Mesenchymal stem cell (in vitro differentiated cells and primary cell): ENCODE results near the gene CTSD.
A peak's percentile ranks its signal among the peaks of the same experiment; 100 is the strongest.

Experiments
- DNase-seq: peaks from one replicate; pipeline ENCODE4 v3.0.0-alpha.2; 2013
- H2AFZ ChIP-seq: one replicate; pipeline ENCODE4 v1.6.1; 2013; ENCODE audit warnings: low read depth, mild to moderate bottlenecking, control low read depth, inconsistent platforms, low read length, moderate library complexity
- H2AK5ac ChIP-seq: 2 replicates; pipeline ENCODE4 v1.6.1; 2013; ENCODE audit warnings: low read length, moderate library complexity, mild to moderate bottlenecking, inconsistent platforms; ENCODE audit not compliant: severe bottlenecking
- H2BK120ac ChIP-seq: one replicate; pipeline ENCODE4 v1.6.1; 2013; ENCODE audit warnings: low read depth, mild to moderate bottlenecking, inconsistent platforms, low read length, moderate library complexity
- H2BK12ac ChIP-seq, 2 experiments: one replicate each; pipeline ENCODE4 v1.6.1; 2013; ENCODE audit warnings: inconsistent platforms in 2 of 2, low read length in 2 of 2, mild to moderate bottlenecking in 2 of 2, moderate library complexity in 2 of 2, control low read depth in 1 of 2
- H2BK15ac ChIP-seq: one replicate; pipeline ENCODE4 v1.6.1; 2013; ENCODE audit warnings: mild to moderate bottlenecking, low read depth, inconsistent platforms; ENCODE audit not compliant: poor library complexity, severe bottlenecking
- H2BK5ac ChIP-seq: 2 replicates; pipeline ENCODE4 v1.6.1; 2013; ENCODE audit warnings: low read depth, mild to moderate bottlenecking, low read length, control low read depth, inconsistent platforms; ENCODE audit not compliant: poor library complexity, severe bottlenecking
- H3K14ac ChIP-seq, 2 experiments: one replicate each; pipeline ENCODE4 v1.6.1; 2013; ENCODE audit warnings: inconsistent platforms in 2 of 2, low read length in 2 of 2, control low read depth in 1 of 2, mild to moderate bottlenecking in 1 of 2, moderate library complexity in 1 of 2
- H3K18ac ChIP-seq, 2 experiments: one replicate each; pipeline ENCODE4 v1.6.1; 2013; ENCODE audit warnings: inconsistent platforms in 2 of 2, low read length in 2 of 2, control low read depth in 1 of 2, low read depth in 1 of 2, mild to moderate bottlenecking in 1 of 2
- H3K23ac ChIP-seq, 2 experiments: one replicate each; pipeline ENCODE4 v1.6.1; 2013; ENCODE audit warnings: inconsistent platforms in 2 of 2, low read length in 2 of 2, mild to moderate bottlenecking in 2 of 2, moderate library complexity in 2 of 2, control low read depth in 1 of 2
- H3K27ac ChIP-seq: 2 replicates; pipeline ENCODE4 v1.5.1; 2013; ENCODE audit warnings: mild to moderate bottlenecking, moderate library complexity, low read length, control low read depth, inconsistent platforms; ENCODE audit not compliant: poor library complexity, severe bottlenecking
- H3K27me3 ChIP-seq, 2 experiments: 2 replicates each; pipeline versions ENCODE4 v1.6.1 to v1.7.0; 2013; ENCODE audit warnings: low read length in 2 of 2, mild to moderate bottlenecking in 2 of 2, moderate library complexity in 2 of 2, control low read depth in 1 of 2, inconsistent platforms in 1 of 2; ENCODE audit not compliant: control insufficient read depth in 1 of 2, insufficient read depth in 1 of 2
- H3K36me3 ChIP-seq, 2 experiments: 2 replicates each; pipeline versions ENCODE4 v1.6.1 to v1.7.0; 2013; ENCODE audit warnings: low read length in 2 of 2, control low read depth in 1 of 2, inconsistent platforms in 1 of 2, low read depth in 1 of 2, mild to moderate bottlenecking in 1 of 2; ENCODE audit not compliant: insufficient read depth in 2 of 2, control insufficient read depth in 1 of 2
- H3K4ac ChIP-seq, 2 experiments: one replicate each; pipeline ENCODE4 v1.6.1; 2013; ENCODE audit warnings: inconsistent platforms in 2 of 2, low read length in 2 of 2, mild to moderate bottlenecking in 2 of 2, moderate library complexity in 2 of 2, control low read depth in 1 of 2, low read depth in 1 of 2
- H3K4me1 ChIP-seq: 2 replicates; pipeline ENCODE4 v1.6.1; 2013; ENCODE audit warnings: low read depth, low read length, control low read depth; ENCODE audit not compliant: control insufficient read depth, insufficient read depth
- H3K4me2 ChIP-seq: 2 replicates; pipeline ENCODE4 v1.6.1; 2013; ENCODE audit warnings: low read length, mild to moderate bottlenecking, inconsistent platforms; ENCODE audit not compliant: poor library complexity, severe bottlenecking
- H3K4me3 ChIP-seq, 2 experiments: 2 replicates each; pipeline versions ENCODE4 v1.5.1 to v1.7.0; 2013; ENCODE audit warnings: low read length in 2 of 2, mild to moderate bottlenecking in 2 of 2, control low read depth in 1 of 2, low read depth in 1 of 2; ENCODE audit not compliant: insufficient read depth in 1 of 2
- H3K79me1 ChIP-seq: replicated peaks from 2 replicates; pipeline ENCODE4 v1.6.1; 2013; ENCODE audit warnings: mild to moderate bottlenecking, control low read depth, low read length, inconsistent platforms; ENCODE audit not compliant: poor library complexity, severe bottlenecking
- H3K9ac ChIP-seq: 2 replicates; pipeline ENCODE4 v1.7.0; 2013; ENCODE audit warnings: mild to moderate bottlenecking, low read length, moderate library complexity
- H3K9me3 ChIP-seq: 2 replicates; pipeline ENCODE4 v1.7.0; 2013; ENCODE audit warnings: mild to moderate bottlenecking, low read length; ENCODE audit not compliant: control insufficient read depth
- H4K8ac ChIP-seq: one replicate; pipeline ENCODE4 v1.6.1; 2013; ENCODE audit warnings: inconsistent platforms, mild to moderate bottlenecking, low read length, moderate library complexity
- H4K91ac ChIP-seq: one replicate; pipeline ENCODE4 v1.6.1; 2013; ENCODE audit warnings: mild to moderate bottlenecking, low read length, inconsistent platforms
- WGBS: methylation state at CpG from one replicate; pipeline ENCODE4 v1.1.7; 2013; ENCODE audit warnings: mixed read lengths; 5-methylcytosine and 5-hydroxymethylcytosine counted together

Gene CTSD

DNA sequence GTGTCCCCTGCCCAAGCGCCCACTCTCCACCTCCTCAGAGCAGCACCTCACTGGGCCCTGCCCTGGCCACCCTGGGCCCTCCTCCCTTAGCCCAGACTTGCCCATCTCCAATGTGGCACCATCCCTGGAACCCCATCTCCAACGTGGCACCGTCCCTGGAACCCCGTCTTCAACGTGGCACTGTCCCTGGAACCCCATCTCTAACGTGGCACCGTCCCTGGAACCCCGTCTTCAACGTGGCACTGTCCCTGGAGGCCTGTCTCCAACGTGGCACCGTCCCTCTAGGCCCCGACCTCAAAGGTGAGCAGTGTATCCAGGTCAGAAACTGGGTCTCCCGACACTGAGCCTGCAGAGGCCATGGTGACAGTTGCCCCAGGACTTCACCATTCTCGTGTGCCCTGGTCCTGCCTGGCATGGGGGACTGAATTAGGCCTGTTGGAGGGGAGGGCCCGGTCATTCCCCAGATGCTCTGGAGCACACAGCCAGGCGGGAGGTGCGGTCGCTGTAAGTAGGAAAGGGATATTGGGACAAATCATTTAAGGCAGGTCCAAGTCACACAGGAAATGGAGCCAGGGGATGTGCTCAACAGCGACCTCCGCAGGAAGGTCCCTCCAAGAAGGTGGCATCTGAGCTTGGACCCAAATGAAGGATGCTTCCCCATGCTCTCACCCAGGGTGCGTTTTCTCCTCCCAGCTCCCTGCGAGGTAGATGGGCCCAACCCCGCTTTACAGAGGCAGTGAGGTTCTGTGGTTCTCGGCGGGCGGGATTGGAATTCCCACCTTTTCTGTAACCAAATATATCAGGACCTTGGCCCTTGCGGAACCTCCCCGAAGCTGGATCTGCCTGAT lies 2.4 kb upstream of the CTSD start:
- Histone ChIP-seq H2BK5ac (no peak overlapping the region), H3K27ac (no peak overlapping the region), H4K91ac (peak overlapping the region; percentile 75), H3K18ac (no peak overlapping the region), H2BK120ac (no peak overlapping the region), H3K4me1 (peaks cover 35% of the 10 kb centered on the region), H2AFZ (no peak overlapping the region), H3K4ac (peak overlapping the region in 1 of 2 experiments; percentile 41), H2BK15ac (peak overlapping the region; percentile 78), H3K4me2 (no peak overlapping the region), H3K14ac (no peak overlapping the region), H3K36me3 (peaks cover 6 to 9% of the 10 kb centered on the region in 2 experiments), H2AK5ac (no peak overlapping the region), H3K9me3 (no peaks in the 10 kb centered on the region), H2BK12ac (peak overlapping the region in 1 of 2 experiments; percentile 68), H3K4me3 (no peak overlapping the region), H3K9ac (no peak overlapping the region), H3K23ac (no peak overlapping the region), H3K27me3 (no peaks in the 10 kb centered on the region), H3K79me1 (peaks cover 20% of the 10 kb centered on the region), H4K8ac (no peak overlapping the region)
- WGBS: 87% methylated on average over 28 of the region's 28 CpGs
- DNase-seq: no peak

DNA sequence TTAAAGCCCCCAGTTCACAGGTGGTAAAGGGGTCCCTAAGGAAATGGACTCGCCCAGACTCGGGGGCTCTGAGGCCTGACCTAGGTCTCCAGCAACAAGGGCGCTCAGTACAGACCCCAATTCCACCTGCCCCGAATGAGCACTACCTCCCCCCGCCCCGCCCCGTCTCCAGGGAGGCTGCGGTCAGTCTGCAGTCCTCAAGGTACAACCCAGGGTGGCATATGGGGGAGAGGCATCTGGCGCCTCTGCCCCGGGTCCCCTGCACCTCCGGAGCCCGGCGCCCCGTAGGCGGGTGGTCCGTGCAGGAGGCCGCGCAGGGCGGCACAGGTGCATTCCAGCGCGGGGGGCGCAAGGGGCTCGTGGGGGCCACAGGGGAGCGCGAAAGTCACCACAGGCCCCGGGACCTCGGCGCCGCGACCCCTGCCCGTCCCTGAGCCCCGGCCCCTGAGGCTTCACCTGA lies 361 bp downstream of the CTSD start:
- Histone ChIP-seq H3K9ac (peak overlapping the region; percentile 85), H3K36me3 (peaks cover 30 to 36% of the 10 kb centered on the region in 2 experiments), H3K23ac (peak overlapping the region; percentile 54 to 79), H3K9me3 (no peaks in the 10 kb centered on the region), H3K4me3 (peak overlapping the region; percentile 89 to 94), H3K79me1 (peaks cover 33% of the 10 kb centered on the region), H3K4me2 (peak overlapping the region; percentile 84), H2AK5ac (no peak overlapping the region), H2BK120ac (peak overlapping the region; percentile 96), H4K8ac (peak overlapping the region; percentile 95), H3K27me3 (no peaks in the 10 kb centered on the region), H2AFZ (no peak overlapping the region), H3K27ac (no peak overlapping the region), H3K4ac (peak overlapping the region; percentile 73 to 96), H2BK5ac (peak overlapping the region; percentile 35), H2BK15ac (peak overlapping the region; percentile 67), H4K91ac (peak overlapping the region; percentile 96), H3K4me1 (peaks cover 55% of the 10 kb centered on the region), H3K14ac (peak overlapping the region; percentile 68 to 98), H2BK12ac (peak overlapping the region; percentile 22 to 71), H3K18ac (peak overlapping the region; percentile 88 to 94)
- no peak for DNase-seq
- WGBS: 5% methylated on average over 32 of the region's 32 CpGs

DNA sequence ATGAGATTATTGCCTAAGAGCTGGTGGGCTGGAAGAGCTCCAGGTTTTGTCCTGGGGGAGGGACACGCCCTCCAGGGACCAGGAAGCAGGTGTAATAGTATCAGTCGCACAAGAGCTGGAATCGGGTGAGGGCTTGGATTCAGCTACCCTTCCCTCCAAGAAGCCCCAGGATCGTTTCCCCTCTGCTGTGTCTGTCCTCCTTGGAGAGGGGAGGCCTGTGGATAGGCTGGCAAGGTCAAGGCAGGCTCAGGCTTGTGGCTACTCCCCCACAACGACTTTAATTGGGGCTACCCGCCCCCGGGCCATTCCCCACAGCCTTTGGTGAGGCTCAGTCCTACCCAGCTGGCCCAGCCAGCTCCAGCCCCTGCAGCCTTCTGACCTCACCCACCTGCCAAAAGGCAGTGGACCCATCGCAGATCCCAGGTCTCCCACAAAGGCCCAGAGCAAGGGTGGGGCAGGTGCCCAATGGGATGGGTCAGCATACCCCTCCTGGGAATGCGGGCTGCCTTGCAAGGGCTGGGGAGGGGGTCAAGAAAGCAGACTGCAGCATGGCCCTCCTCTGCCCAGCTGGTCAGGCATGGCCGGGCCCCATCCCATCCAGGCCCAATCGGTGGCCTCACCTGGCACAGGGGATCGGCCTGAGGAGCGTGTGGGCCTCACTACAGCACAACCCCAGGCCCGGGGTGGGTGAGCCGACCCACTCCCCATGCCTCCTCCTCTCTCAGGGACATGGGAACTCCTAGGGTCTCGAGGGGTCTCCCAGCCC lies 1.0 kb downstream of the CTSD start:
- H3K79me1 ChIP-seq: peaks cover 38% of the 10 kb centered on the region
- peak overlapping the region; percentile 87 for H4K91ac ChIP-seq
- H2AFZ ChIP-seq: no peak overlapping the region
- peak overlapping the region; percentile 96 for H2BK120ac ChIP-seq
- H2BK5ac ChIP-seq: no peak overlapping the region
- peak overlapping the region; percentile 73 to 96 for H3K4ac ChIP-seq
- H3K9me3 ChIP-seq: no peaks in the 10 kb centered on the region
- no peaks in the 10 kb centered on the region for H3K27me3 ChIP-seq
- peak overlapping the region; percentile 85 for H3K9ac ChIP-seq
- H3K18ac ChIP-seq: peak overlapping the region; percentile 70 to 88
- DNase-seq: no peak
- peak overlapping the region; percentile 37 for H2BK15ac ChIP-seq
- H3K4me3 ChIP-seq: peak overlapping the region; percentile 89 to 94
- H4K8ac ChIP-seq: peak overlapping the region; percentile 12
- H3K27ac ChIP-seq: no peak overlapping the region
- H3K4me1 ChIP-seq: peaks cover 60% of the 10 kb centered on the region
- peak overlapping the region in 1 of 2 experiments; percentile 95 for H2BK12ac ChIP-seq
- 67% methylated on average over 13 of the region's 16 CpGs for WGBS
- peaks cover 32 to 42% of the 10 kb centered on the region in 2 experiments for H3K36me3 ChIP-seq
- peak overlapping the region in 1 of 2 experiments; percentile 98 for H3K14ac ChIP-seq
- peak overlapping the region; percentile 63 for H2AK5ac ChIP-seq
- H3K23ac ChIP-seq: peak overlapping the region in 1 of 2 experiments; percentile 43
- H3K4me2 ChIP-seq: peak overlapping the region; percentile 84
